Progenitor cell of endocrine pancreas (in vitro differentiated cells): ENCODE data around the gene PTGR3. TPM values are rescaled to one million over a fixed set of nuclear protein-coding genes. Genes with fewer than 3 reads are reported as not detected.

Experiments used
- DNase-seq: peaks from one replicate; pipeline ENCODE4 v3.0.0; 2021; ENCODE audit warnings: low spot score; ENCODE audit not compliant: unreplicated experiment
- H3K27ac Mint-ChIP-seq: 2 replicates; pipeline ENCODE4 v1.8.0; 2021; ENCODE audit warnings: mild to moderate bottlenecking, moderate library complexity, mixed read lengths
- H3K27me3 Mint-ChIP-seq: 2 replicates; pipeline ENCODE4 v1.8.0; 2021; ENCODE audit warnings: mixed read lengths
- H3K36me3 Mint-ChIP-seq: 2 replicates; pipeline ENCODE4 v1.8.0; 2022; ENCODE audit warnings: mixed read lengths; ENCODE audit not compliant: insufficient read depth
- H3K4me1 Mint-ChIP-seq: 2 replicates; pipeline ENCODE4 v1.8.0; 2021; ENCODE audit warnings: low read depth, mixed read lengths
- H3K4me3 Mint-ChIP-seq: 2 replicates; pipeline ENCODE4 v1.8.0; 2021; ENCODE audit warnings: low read depth, mild to moderate bottlenecking, moderate library complexity, mixed read lengths
- H3K9me3 Mint-ChIP-seq: 2 replicates; pipeline ENCODE4 v1.8.0; 2021; ENCODE audit warnings: low read depth, mixed read lengths
- total RNA-seq: library from RNA; stranded (reverse); gene quantifications from 2 replicates; pipeline ENCODE4 v1.2.1, GENCODE V29; 2021
- TF ChIP-seq, protein P1 (sequence below): fragments of 200-600 bp; sonication (generic); IDR thresholded peaks from one replicate; pipeline ENCODE4 v1.5.0; 2021; ENCODE audit warnings: antibody characterized with exemption, mild to moderate bottlenecking; ENCODE audit not compliant: unreplicated experiment

The PTGR3 gene
- total RNA-seq, 1 donor from 2014 or later, result 36.8 TPM

- Mint-ChIP-seq H3K4me3 (no peak overlapping the region), H3K27me3 (no peaks in the 10 kb centered on the region), H3K9me3 (no peaks in the 10 kb centered on the region), H3K27ac (no peak overlapping the region), H3K36me3 (no peaks in the 10 kb centered on the region), H3K4me1 (peaks cover 44% of the 10 kb centered on the region)
- no peak for DNase-seq
- TF ChIP-seq, protein P1, sequence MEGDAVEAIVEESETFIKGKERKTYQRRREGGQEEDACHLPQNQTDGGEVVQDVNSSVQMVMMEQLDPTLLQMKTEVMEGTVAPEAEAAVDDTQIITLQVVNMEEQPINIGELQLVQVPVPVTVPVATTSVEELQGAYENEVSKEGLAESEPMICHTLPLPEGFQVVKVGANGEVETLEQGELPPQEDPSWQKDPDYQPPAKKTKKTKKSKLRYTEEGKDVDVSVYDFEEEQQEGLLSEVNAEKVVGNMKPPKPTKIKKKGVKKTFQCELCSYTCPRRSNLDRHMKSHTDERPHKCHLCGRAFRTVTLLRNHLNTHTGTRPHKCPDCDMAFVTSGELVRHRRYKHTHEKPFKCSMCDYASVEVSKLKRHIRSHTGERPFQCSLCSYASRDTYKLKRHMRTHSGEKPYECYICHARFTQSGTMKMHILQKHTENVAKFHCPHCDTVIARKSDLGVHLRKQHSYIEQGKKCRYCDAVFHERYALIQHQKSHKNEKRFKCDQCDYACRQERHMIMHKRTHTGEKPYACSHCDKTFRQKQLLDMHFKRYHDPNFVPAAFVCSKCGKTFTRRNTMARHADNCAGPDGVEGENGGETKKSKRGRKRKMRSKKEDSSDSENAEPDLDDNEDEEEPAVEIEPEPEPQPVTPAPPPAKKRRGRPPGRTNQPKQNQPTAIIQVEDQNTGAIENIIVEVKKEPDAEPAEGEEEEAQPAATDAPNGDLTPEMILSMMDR, result no peak
These were observed 20.0 kb upstream of the PTGR3 start for GRCh38 chr18:75228967-75229366.

DNA sequence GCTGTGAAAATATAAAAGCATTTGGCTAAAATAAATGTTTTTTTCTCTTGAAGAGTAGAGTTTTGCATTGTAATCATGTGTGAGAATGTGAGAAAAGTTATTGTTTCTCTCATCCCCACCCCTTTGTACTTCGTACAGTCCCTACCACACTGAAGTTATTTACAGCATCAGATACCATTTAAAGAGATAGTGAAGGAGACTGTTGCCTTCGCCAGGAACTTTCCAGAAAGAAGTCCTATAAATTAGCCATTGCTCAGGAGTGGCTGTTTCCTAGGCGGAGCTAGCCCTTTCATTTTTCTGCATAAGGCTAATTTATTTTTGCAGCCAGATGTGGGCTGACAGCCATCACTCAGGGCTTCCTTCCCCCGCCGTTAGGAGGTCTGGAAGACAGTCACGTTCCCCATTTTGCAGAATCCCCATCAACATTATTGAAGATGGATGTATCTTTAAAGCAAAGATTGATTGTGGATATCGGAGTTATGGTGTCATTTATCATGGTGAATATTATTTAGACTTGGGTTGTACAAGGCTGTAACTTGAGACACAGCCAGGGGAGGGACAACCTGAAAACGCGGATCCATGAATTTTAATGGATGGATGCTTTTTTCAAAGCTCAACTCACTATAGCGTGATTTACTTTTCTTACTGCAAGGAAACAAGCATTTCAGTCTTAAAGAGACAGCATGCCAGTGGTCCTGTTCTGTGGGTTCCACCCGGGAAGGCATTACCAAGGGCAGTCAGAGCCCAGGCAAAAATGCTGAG is 18.8 kb upstream of the PTGR3 start:
- peaks cover 54% of the 10 kb centered on the region for H3K4me1 Mint-ChIP-seq
- no peaks in the 10 kb centered on the region for H3K36me3 Mint-ChIP-seq
- TF ChIP-seq, protein P1, result no peak
- H3K4me3 Mint-ChIP-seq, result no peak overlapping the region
- no peaks in the 10 kb centered on the region for H3K27me3 Mint-ChIP-seq
- no peak overlapping the region for H3K27ac Mint-ChIP-seq
- no peaks in the 10 kb centered on the region for H3K9me3 Mint-ChIP-seq
- no peak for DNase-seq

DNA sequence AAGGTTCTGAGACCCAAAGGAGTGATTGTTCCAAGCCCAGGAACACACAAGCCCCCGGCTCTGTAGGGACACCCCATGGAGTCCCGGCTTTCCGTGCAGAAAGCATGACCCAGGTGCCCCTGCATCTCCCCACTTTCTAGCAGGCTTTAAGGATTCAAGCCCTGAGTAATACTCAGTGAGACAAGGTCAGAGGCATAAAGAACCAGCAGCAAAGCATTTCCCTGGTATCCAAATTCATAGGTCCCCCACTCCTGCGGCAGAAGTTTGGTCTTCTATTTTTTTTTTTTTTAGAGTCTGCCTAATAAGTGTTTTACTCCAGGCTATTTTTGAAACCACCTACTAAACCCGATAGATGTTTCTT is 18.0 kb upstream of the PTGR3 start:
- TF ChIP-seq, protein P1, result no peak
- no peaks in the 10 kb centered on the region for H3K36me3 Mint-ChIP-seq
- DNase-seq, result no peak
- H3K4me1 Mint-ChIP-seq, result peaks cover 58% of the 10 kb centered on the region
- H3K27ac Mint-ChIP-seq, result peak overlapping the region; percentile 89
- no peaks in the 10 kb centered on the region for H3K9me3 Mint-ChIP-seq
- peak overlapping the region; percentile 62 for H3K4me3 Mint-ChIP-seq
- no peaks in the 10 kb centered on the region for H3K27me3 Mint-ChIP-seq

GRCh38 chr18:75226286-75226955 is 17.5 kb upstream of the PTGR3 start:
- Mint-ChIP-seq H3K4me3 (peak overlapping the region; percentile 62), H3K36me3 (no peaks in the 10 kb centered on the region), H3K4me1 (peaks cover 59% of the 10 kb centered on the region), H3K9me3 (no peaks in the 10 kb centered on the region), H3K27me3 (no peaks in the 10 kb centered on the region), H3K27ac (peak overlapping the region; percentile 89)
- DNase-seq, result no peak
- TF ChIP-seq, protein P1, result no peak

- peak overlapping the region; percentile 75 for H3K27ac Mint-ChIP-seq
- no peak overlapping the region for H3K4me3 Mint-ChIP-seq
- H3K9me3 Mint-ChIP-seq, result no peaks in the 10 kb centered on the region
- TF ChIP-seq, protein P1, result no peak
- no peaks in the 10 kb centered on the region for H3K27me3 Mint-ChIP-seq
- H3K36me3 Mint-ChIP-seq, result no peaks in the 10 kb centered on the region
- H3K4me1 Mint-ChIP-seq, result peaks cover 65% of the 10 kb centered on the region
- no peak for DNase-seq
These were observed 14.9 kb upstream of the PTGR3 start for GRCh38 chr18:75223687-75224347.
